ENCODE measurements around the gene SHH. TPM values are rescaled to one million over a fixed set of nuclear protein-coding genes. Genes with fewer than 3 reads are reported as not detected.

Gene SHH
- total and polyA plus RNA-seq, 2 experiments from 2014 or later, result not detected

- Mint-ChIP-seq H3K4me3 (no peak overlapping the region), H3K36me3 (ENCODE audit: low read depth) (no peaks in the 10 kb centered on the region), H3K9me3 (no peaks in the 10 kb centered on the region), H3K27ac (no peak overlapping the region; the same call in 1 of the 2 replicates), H3K4me1 (peaks cover 16% of the 10 kb centered on the region), H3K27me3 (ENCODE audit: insufficient read depth, low read depth, poor library complexity) (peaks cover 11% of the 10 kb centered on the region)
- ATAC-seq (no peak), DNase-seq (ENCODE audit: low spot score) (no peak)
- Histone ChIP-seq H3K36me3 (ENCODE audit: insufficient read depth) (no peaks in the 10 kb centered on the region), H3K4me3 (no peak overlapping the region), H3K4me2 (no peak overlapping the region), H3K27ac (ENCODE audit: low read depth) (no peak overlapping the region), H4K20me1 (replicated peaks; ENCODE audit: insufficient read depth) (no peaks in the 10 kb centered on the region), H2AFZ (no peak overlapping the region), H3K79me2 (replicated peaks; ENCODE audit: insufficient read depth) (no peaks in the 10 kb centered on the region), H3F3A (replicated peaks; ENCODE audit: low read depth) (no peaks in the 10 kb centered on the region), H3K27me3 (ENCODE audit: insufficient read depth) (no peaks in the 10 kb centered on the region), H3K9me2 (ENCODE audit: insufficient read depth) (no peaks in the 10 kb centered on the region), H3K4me1 (ENCODE audit: insufficient read depth) (no peaks in the 10 kb centered on the region; the same call in 1 of the 2 replicates)
- no peak for TF ChIP-seq ZNF331 (CRISPR knock-in tag; IDR thresholded peaks at IDR 0.05; ENCODE audit: low read depth)
Observed at GRCh38 chr7:155833651-155834050, 21.4 kb upstream of the SHH start.

- no peak for ATAC-seq
- no peak overlapping the region for H3K4me3 Mint-ChIP-seq
- peaks cover 16% of the 10 kb centered on the region for H3K4me1 Mint-ChIP-seq
- no peak for TF ChIP-seq ZNF114 (CRISPR knock-in tag; IDR thresholded peaks at IDR 0.05)
- TF ChIP-seq ETS1 (IDR thresholded peaks at IDR 0.05), result no peak
- no peak for TF ChIP-seq EZH2 (IDR thresholded peaks at IDR 0.05; ENCODE audit: low read depth, unreplicated experiment)
- TF ChIP-seq REST (IDR thresholded peaks at IDR 0.05; ENCODE audit: unreplicated experiment), result no peak
- TF ChIP-seq CREB1 (CRISPR knock-in tag; IDR thresholded peaks at IDR 0.05; ENCODE audit: low read depth), result no peak
- no peak for TF ChIP-seq STAT1 (IDR thresholded peaks at IDR 0.05; ENCODE audit: unreplicated experiment)
- no peak for TF ChIP-seq NANOG (IDR thresholded peaks at IDR 0.05; ENCODE audit: borderline replicate concordance)
- no peak for TF ChIP-seq ZNF462 (CRISPR knock-in tag; IDR thresholded peaks at IDR 0.05)
- TF ChIP-seq POLR2AphosphoS5 (IDR thresholded peaks at IDR 0.05; ENCODE audit: low read depth), result no peak
Observed at GRCh38 chr7:155832581-155832981, 20.3 kb upstream of the SHH start.

More at GRCh38 chr7:155832581-155832981, 20.3 kb upstream of the SHH start:
- no peak overlapping the region for H2AFZ ChIP-seq
- no peak overlapping the region for H3K27ac ChIP-seq (ENCODE audit: low read depth)
- DNase-seq (ENCODE audit: low spot score), result no peak
- no peaks in the 10 kb centered on the region for H3K79me2 ChIP-seq (replicated peaks; ENCODE audit: insufficient read depth)
- H3K27me3 Mint-ChIP-seq (ENCODE audit: insufficient read depth, low read depth, poor library complexity), result peaks cover 11% of the 10 kb centered on the region
- no peak overlapping the region for H3K27ac Mint-ChIP-seq
- H3K9me2 ChIP-seq (ENCODE audit: insufficient read depth), result no peaks in the 10 kb centered on the region
- H3K9me3 Mint-ChIP-seq, result no peaks in the 10 kb centered on the region
- H3K27me3 ChIP-seq (ENCODE audit: insufficient read depth), result no peaks in the 10 kb centered on the region
- H3K4me2 ChIP-seq, result no peak overlapping the region
- no peaks in the 10 kb centered on the region for H3K36me3 Mint-ChIP-seq (ENCODE audit: low read depth)
- no peaks in the 10 kb centered on the region; the same call in 1 of the 2 replicates for H3K4me1 ChIP-seq (ENCODE audit: insufficient read depth)
- no peaks in the 10 kb centered on the region for H4K20me1 ChIP-seq (replicated peaks; ENCODE audit: insufficient read depth)
- no peak overlapping the region for H3K4me3 ChIP-seq
- no peaks in the 10 kb centered on the region for H3F3A ChIP-seq (replicated peaks; ENCODE audit: low read depth)
- H3K36me3 ChIP-seq (ENCODE audit: insufficient read depth), result no peaks in the 10 kb centered on the region

Data from GM23338 (cell line).